ES-I3 (cell line): Measurements from ENCODE around the gene MAP2K3.

Source experiments
- H3K36me3 ChIP-seq: 2 replicates; pipeline ENCODE4 v1.6.1; 2013; ENCODE audit warnings: mild to moderate bottlenecking, low read length, control low read depth, moderate library complexity; ENCODE audit not compliant: insufficient read depth
- H3K4me1 ChIP-seq: 2 replicates; pipeline ENCODE4 v1.6.1; 2013; ENCODE audit warnings: mild to moderate bottlenecking, control low read depth, low read length; ENCODE audit not compliant: insufficient read depth
- H3K9ac ChIP-seq: 2 replicates; pipeline ENCODE4 v1.6.1; 2013; ENCODE audit warnings: low read depth, mild to moderate bottlenecking, low read length, moderate library complexity
- H3K9me3 ChIP-seq: 2 replicates; pipeline ENCODE4 v1.6.1; 2013; ENCODE audit warnings: mild to moderate bottlenecking, low read length, moderate library complexity; ENCODE audit not compliant: control insufficient read depth, insufficient read depth

The MAP2K3 gene

GRCh38 chr17:21271454-21272183 is 12.9 kb upstream of the MAP2K3 start:
- Histone ChIP-seq H3K9ac (no peak overlapping the region), H3K36me3 (no peaks in the 10 kb centered on the region), H3K4me1 (peaks cover 3% of the 10 kb centered on the region; the same call in 1 of the 2 replicates), H3K9me3 (no peaks in the 10 kb centered on the region)

GRCh38 chr17:21272250-21272649 is 12.3 kb upstream of the MAP2K3 start:
- Histone ChIP-seq H3K9me3 (no peaks in the 10 kb centered on the region), H3K36me3 (no peaks in the 10 kb centered on the region), H3K4me1 (peaks cover 3% of the 10 kb centered on the region; the same call in 1 of the 2 replicates), H3K9ac (no peak overlapping the region)

- H3K9ac ChIP-seq: no peak overlapping the region
These were observed 11.4 kb upstream of the MAP2K3 start for GRCh38 chr17:21272881-21273792.

GRCh38 chr17:21275047-21275578 is 9.4 kb upstream of the MAP2K3 start:
- no peaks in the 10 kb centered on the region for H3K9me3 ChIP-seq
- peak overlapping the region; percentile 42 for H3K9ac ChIP-seq
- H3K36me3 ChIP-seq: no peaks in the 10 kb centered on the region
- H3K4me1 ChIP-seq: peaks cover 3% of the 10 kb centered on the region; the same call in 1 of the 2 replicates

More at GRCh38 chr17:21272881-21273792, 11.4 kb upstream of the MAP2K3 start:
- Histone ChIP-seq H3K36me3 (no peaks in the 10 kb centered on the region), H3K4me1 (peaks cover 3% of the 10 kb centered on the region; the same call in 1 of the 2 replicates), H3K9me3 (no peaks in the 10 kb centered on the region)

- Histone ChIP-seq H3K9ac (peak overlapping the region; percentile 42), H3K9me3 (no peaks in the 10 kb centered on the region), H3K36me3 (no peaks in the 10 kb centered on the region), H3K4me1 (peaks cover 3% of the 10 kb centered on the region; the same call in 1 of the 2 replicates)
These were observed 8.8 kb upstream of the MAP2K3 start for GRCh38 chr17:21275579-21276263.

- Histone ChIP-seq H3K9me3 (no peaks in the 10 kb centered on the region), H3K4me1 (peaks cover 3% of the 10 kb centered on the region; the same call in 1 of the 2 replicates), H3K9ac (peak overlapping the region; percentile 42; the same call in 1 of the 2 replicates), H3K36me3 (no peaks in the 10 kb centered on the region)
These were observed 8.3 kb upstream of the MAP2K3 start for GRCh38 chr17:21276264-21276588.

GRCh38 chr17:21277332-21277731 is 7.2 kb upstream of the MAP2K3 start:
- no peaks in the 10 kb centered on the region for H3K9me3 ChIP-seq
- H3K4me1 ChIP-seq: peaks cover 3% of the 10 kb centered on the region; the same call in 1 of the 2 replicates
- no peak overlapping the region for H3K9ac ChIP-seq
- no peaks in the 10 kb centered on the region for H3K36me3 ChIP-seq

- peaks cover 3% of the 10 kb centered on the region; the same call in 1 of the 2 replicates for H3K4me1 ChIP-seq
- no peaks in the 10 kb centered on the region for H3K36me3 ChIP-seq
- H3K9ac ChIP-seq: no peak overlapping the region
- H3K9me3 ChIP-seq: no peaks in the 10 kb centered on the region
These were observed 5.9 kb upstream of the MAP2K3 start for GRCh38 chr17:21278450-21279197.

GRCh38 chr17:21279198-21279535 is 5.3 kb upstream of the MAP2K3 start:
- Histone ChIP-seq H3K4me1 (peaks cover 3% of the 10 kb centered on the region; the same call in 1 of the 2 replicates), H3K9ac (no peak overlapping the region), H3K9me3 (no peaks in the 10 kb centered on the region), H3K36me3 (no peaks in the 10 kb centered on the region)

GRCh38 chr17:21279582-21279981 is 4.9 kb upstream of the MAP2K3 start:
- Histone ChIP-seq H3K9me3 (no peaks in the 10 kb centered on the region), H3K4me1 (peaks cover 3% of the 10 kb centered on the region; the same call in 1 of the 2 replicates), H3K9ac (no peak overlapping the region)

GRCh38 chr17:21280081-21280518 is 4.4 kb upstream of the MAP2K3 start:
- Histone ChIP-seq H3K4me1 (peaks cover 3% of the 10 kb centered on the region; the same call in 1 of the 2 replicates), H3K9ac (no peak overlapping the region), H3K36me3 (no peaks in the 10 kb centered on the region), H3K9me3 (no peaks in the 10 kb centered on the region)

More at GRCh38 chr17:21279582-21279981, 4.9 kb upstream of the MAP2K3 start:
- no peaks in the 10 kb centered on the region for H3K36me3 ChIP-seq

GRCh38 chr17:21282231-21282630 is 2.3 kb upstream of the MAP2K3 start:
- no peaks in the 10 kb centered on the region for H3K36me3 ChIP-seq
- peaks cover 13% of the 10 kb centered on the region; the same call in 1 of the 2 replicates for H3K4me1 ChIP-seq
- no peak overlapping the region for H3K9ac ChIP-seq
- no peaks in the 10 kb centered on the region for H3K9me3 ChIP-seq

- Histone ChIP-seq H3K36me3 (no peaks in the 10 kb centered on the region), H3K9me3 (no peaks in the 10 kb centered on the region), H3K4me1 (peaks cover 19% of the 10 kb centered on the region; the same call in 1 of the 2 replicates), H3K9ac (no peak overlapping the region)
These were observed 1.7 kb upstream of the MAP2K3 start for GRCh38 chr17:21282850-21283249.
